GM19467 (cell line): ENCODE data around the gene CLMN.

Source experiments
- ATAC-seq: cut with Tn5 transposase; IDR thresholded peaks from one replicate; pipeline ENCODE4 v1.9.1; 2021; ENCODE audit warnings: mild to moderate bottlenecking, moderate library complexity; ENCODE audit not compliant: unreplicated experiment

Gene CLMN

DNA sequence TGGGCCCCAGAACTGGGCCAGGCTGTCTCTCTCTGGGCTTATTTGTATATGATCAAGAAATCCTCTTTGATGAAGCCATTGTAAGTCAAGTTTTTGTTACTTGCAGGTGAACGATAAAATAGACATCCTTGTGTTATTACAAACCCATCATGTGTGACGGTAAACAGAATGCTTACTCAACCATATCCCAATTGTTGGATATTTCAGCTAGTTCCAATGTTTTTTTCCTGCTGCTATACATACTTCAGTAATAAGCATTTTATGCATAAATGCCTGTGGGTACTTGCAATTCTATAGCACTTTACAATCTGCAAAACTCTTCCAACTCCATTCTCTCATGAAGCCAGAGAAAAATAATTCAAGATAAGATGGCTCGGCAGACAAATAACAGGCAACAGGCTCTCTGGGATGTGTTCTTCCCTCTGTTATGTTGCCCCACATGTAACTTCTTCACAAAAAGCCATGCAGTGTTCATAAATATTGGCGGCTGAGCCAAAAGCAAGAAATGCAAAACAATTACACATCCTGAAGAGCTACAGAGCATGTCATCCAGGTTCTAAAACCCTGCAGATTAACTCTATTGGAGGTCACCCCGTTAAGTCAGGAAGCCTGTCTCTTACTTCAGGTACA, 69.5 kb downstream of the CLMN start:
- no peak for ATAC-seq

DNA sequence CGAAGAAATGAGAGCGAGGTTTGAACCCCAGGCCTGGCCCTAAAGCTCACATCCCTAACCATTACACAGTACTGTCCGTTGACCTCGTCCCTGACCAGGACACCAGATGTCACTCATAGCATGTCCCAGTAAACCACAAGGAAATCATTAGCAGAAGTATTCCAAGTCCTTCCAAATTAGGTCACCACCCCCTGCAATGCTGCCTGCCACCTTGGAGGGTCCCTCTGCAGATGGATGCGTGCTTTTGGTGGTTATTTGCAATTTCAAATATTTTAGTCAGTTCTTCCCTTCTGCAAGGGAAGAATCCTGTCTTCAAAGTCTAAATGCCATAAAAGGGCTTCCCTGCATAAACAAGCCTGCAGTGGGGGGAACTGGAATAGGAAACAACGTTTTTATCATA, 71.3 kb downstream of the CLMN start:
- no peak for ATAC-seq

GRCh38 chr14:95246870-95247269, 72.8 kb downstream of the CLMN start:
- ATAC-seq = no peak

DNA sequence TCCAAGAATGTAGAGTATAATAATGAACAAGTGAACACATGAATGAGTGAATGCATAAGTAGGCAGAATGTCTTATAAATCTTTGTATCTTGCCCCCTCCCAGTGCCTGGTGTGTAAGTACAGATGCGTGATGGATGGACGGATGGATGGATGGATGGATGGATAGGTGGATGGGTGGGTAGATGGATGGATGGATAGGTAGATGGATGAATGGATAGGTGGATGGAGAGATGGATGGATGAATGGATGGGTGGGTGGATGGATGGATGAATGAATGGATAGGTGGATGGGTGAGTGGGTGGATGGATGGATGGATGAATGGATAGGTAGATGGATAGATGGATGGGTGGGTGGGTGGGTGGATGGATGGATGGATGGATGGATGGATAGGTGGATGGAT, 74.4 kb downstream of the CLMN start:
- ATAC-seq = no peak

DNA sequence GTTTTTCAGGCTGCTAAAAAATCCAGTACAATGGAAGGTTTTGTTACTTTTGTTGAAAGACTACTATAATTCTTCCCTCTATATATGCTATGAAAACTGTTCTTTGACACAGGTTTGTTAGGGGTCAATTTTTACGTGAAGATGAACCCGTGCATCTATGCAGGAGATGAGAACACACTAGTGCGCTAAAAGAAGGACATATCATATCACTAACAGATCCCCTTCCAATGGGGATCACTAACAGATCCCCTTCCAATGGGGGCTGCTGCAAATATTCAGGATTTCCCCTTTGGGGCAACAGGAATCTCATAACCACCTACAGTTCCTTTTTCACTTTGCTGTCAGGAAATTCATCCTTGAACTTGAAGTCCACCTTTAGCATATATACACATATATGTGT, 75.1 kb downstream of the CLMN start:
- no peak for ATAC-seq

DNA sequence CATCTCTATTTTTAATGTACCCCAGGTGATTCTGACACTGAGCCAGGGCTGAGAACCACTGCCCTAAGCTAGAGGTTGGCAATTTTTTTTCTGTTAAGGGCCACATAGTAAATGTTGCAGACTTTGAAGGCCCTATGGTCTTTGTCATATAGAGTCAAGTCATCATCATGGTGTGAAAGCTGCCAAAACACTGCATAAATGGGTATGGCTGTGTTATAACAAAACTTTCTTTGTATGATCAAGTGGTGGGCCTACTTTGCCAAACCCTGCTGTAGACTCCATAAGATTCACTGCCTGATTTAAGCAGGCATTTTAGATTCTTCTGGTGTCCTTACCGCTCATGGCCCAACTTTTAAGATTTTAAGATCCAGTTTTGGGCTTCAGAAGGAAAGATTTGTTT, 76.8 kb downstream of the CLMN start:
- ATAC-seq = no peak

DNA sequence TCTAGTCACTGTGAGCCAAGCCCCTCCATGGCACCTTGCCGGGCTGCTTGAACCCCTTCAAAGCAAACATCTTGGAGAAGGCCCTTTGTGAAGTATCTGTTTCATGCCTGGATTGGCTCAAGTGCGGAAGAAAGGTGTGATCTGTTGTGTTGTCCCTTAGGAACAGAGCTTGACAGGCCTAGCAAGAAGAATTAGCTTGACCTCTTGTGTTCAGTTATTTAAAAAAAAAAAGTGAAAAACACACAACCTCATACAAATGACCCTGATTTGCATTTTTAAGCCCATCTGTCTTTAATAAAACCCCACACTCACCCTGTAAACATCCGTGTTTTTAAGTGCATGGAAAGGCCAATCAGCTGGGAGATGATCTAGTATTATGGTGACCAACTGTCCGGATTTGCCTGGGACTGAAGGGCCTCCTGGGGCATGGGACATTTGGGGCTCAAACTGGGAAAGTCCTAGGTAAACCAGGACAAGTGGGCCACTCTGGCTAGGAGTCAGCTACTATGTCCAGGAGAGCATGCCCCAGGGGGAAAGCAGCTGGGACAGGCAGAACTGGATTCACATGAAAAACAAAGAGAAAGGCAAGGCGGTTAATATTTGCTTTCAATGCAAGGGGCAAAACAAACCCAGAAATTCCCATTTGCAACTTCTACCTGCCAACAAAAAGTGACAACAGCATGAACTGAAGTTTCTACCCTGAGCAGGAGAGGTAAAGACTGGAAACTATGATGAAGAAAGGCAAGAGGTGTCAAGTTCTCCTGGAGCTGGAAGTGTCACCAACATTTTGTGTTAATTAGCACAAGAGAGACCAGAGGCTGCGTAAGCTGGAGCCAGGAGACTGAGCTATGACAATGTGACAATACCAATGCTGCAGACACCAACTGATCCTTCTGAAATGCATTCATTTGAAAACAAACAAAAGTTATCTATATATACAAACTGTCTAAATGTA, 78.6 kb downstream of the CLMN start:
- no peak for ATAC-seq

- no peak for ATAC-seq
These were observed 81.0 kb downstream of the CLMN start for GRCh38 chr14:95238487-95239298.

GRCh38 chr14:95237958-95238340, 81.8 kb downstream of the CLMN start:
- no peak for ATAC-seq

GRCh38 chr14:95237121-95237957, 82.4 kb downstream of the CLMN start:
- no peak for ATAC-seq

- ATAC-seq = no peak
These were observed 83.5 kb downstream of the CLMN start for GRCh38 chr14:95236221-95236620.

GRCh38 chr14:95235767-95236166, 83.9 kb downstream of the CLMN start:
- ATAC-seq = no peak

GRCh38 chr14:95235351-95235750, 84.4 kb downstream of the CLMN start:
- ATAC-seq = no peak

- no peak for ATAC-seq
These were observed 85.3 kb downstream of the CLMN start for GRCh38 chr14:95234426-95234825.

DNA sequence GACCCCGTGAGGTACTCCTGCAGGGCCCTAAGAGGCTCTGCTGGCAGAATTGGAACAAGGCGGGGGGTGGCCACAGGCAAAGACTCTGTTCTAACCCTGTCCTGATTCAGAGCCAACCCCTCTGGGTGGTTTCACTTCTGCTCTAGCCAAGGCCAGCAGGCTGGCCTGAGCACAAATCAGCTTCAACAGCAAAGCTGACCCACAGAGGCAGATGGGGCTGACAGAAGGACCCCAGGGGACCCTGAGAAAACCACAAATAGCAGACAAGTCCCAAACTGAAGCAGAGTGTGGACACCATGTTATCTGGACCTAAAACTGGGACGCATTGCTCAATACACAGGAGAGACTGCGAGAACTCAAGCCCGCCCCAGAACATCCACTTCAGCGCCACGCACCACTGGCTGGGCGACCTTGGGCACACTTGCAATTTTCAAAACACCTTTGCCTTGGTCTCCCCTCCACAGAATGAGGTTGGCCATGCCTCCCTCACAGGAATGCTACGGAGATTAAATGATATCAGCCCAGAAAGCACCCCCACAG, 85.9 kb downstream of the CLMN start:
- peak; percentile 93 for ATAC-seq

GRCh38 chr14:95232894-95233584, 86.7 kb downstream of the CLMN start:
- ATAC-seq = no peak

GRCh38 chr14:95231966-95232633, 87.6 kb downstream of the CLMN start:
- ATAC-seq = no peak

DNA sequence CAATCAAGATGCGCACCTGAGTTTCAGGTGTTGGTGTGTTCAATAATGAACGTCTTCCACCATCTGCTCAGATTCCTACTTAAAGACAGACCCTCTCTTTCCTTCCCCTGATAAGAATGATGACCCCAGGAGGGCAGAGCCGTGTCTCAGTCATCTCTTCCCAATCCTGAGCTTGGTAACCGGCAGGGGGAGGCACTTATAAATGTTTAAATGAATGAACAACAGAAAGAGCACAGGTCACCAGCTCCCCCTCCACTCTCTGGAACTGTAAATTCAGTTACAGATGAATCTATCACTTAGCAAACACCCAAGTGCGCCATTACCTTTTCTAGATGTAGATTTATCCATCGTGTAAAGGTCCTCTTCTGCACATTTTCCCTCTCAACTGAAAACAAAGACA, 90.0 kb downstream of the CLMN start:
- no peak for ATAC-seq

DNA sequence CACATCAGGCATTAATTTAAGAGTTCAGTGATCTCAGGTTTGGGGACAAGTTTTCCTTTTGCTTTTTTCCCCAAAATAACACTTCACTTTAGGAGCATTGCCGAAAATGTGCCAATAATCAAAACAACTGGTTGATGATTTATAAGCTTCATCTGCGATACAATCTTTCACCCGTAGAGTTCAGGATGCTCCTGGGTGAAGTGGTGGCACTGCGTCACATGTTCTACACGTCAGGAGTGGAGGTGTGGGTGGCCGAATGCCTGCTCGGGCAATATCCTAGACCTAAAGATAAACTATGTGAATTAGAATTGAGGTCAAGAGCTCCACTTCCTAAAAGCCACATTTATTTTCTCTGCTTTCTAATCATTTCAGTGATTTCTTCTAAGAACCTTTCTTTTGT, 91.5 kb downstream of the CLMN start:
- no peak for ATAC-seq
